ENCODE data around the gene UBTF.

UBTF gene

GRCh38 chr17:44200478-44201155 lies 18.9 kb downstream of the UBTF start:
- Histone ChIP-seq H3K27ac (ENCODE audit: low read depth, low read length) (peak overlapping the region; percentile 94), H3K4me2 (ENCODE audit: low read length) (peak overlapping the region; percentile 85), H3K27me3 (ENCODE audit: control insufficient read depth, low read length) (no peaks in the 10 kb centered on the region), H3K36me3 (ENCODE audit: control insufficient read depth, low read length) (peaks cover 28% of the 10 kb centered on the region), H3K9me2 (replicated peaks; ENCODE audit: control insufficient read depth, low read length) (no peaks in the 10 kb centered on the region), H3K4me3 (ENCODE audit: low read length) (peak overlapping the region; percentile 82), H3K4me1 (ENCODE audit: control insufficient read depth, low read length) (peaks cover 55% of the 10 kb centered on the region), H3K79me2 (ENCODE audit: control insufficient read depth, low read length) (peaks cover 25% of the 10 kb centered on the region), H4K20me1 (ENCODE audit: control insufficient read depth, insufficient read depth, low read depth, low read length) (no peaks in the 10 kb centered on the region), H3K9me3 (ENCODE audit: control insufficient read depth, insufficient read depth, low read length) (no peaks in the 10 kb centered on the region), H3F3A (ENCODE audit: control insufficient read depth, insufficient read depth) (peaks cover 33% of the 10 kb centered on the region)
- no peak for TF ChIP-seq EZH2phosphoT487 (IDR thresholded peaks at IDR 0.05; ENCODE audit: borderline replicate concordance, low read length)
- TF ChIP-seq CTCF (IDR thresholded peaks at IDR 0.05; ENCODE audit: low read depth, low read length, poor library complexity, severe bottlenecking) = no peak

DNA sequence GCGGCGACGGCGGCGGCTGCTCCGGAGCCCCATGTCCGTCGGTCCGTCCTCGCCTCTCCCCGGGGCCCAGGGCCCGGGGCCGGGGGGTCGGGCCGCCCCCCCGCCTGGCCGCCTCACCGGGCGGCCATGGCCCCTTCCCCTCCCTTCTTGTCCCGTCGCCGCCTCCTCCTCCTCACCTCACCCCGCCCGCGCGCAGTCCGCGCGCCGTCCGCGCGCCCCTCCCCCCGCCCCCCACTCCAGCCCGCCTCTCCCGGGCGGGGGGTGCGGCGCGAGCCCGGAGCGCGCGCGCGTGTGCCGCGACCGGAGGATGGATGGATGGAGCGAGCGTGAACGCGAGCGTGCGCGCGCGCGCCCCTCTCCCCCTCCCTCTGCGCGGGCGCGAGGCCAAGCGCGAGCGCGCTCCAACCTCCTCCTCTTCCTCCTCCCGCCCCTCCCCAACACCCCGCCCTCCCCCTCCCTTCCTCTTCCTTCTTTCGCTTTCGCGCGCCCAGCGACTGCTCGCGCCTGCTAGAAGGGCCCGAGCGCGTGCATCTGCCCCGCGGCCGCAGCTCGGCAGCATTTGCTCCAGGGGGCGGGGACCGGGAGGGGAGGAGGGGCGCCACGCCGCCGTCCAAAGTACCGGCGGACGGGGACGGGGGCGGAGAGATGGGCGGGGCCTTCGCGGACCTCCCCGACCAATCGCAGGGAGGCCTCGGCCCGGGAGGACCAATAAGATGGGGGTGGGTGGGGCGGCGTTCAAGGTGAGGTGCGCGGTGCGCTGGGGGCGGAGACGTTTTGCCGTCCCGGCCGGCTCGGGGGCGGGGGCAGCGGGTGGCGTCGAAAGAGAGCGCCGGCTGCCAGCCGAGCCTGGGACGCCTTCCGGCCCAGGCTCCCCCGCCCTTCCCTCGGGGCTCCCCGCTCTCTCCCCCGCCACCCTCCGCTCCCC lies 19.7 kb downstream of the UBTF start, which contains the start of gene ATXN7L3:
Gene ATXN7L3 (minus strand): TSS at position 332 of the 925 bp plus-strand sequence. CDS start 1,814 bp downstream, outside the sequence.
- Histone ChIP-seq H3K4me3 (ENCODE audit: low read length) (peak within 1 kb of the TSS; percentile 96), H3K36me3 (ENCODE audit: control insufficient read depth, low read length) (peaks cover 36% of the 10 kb centered on the region), H3K4me1 (ENCODE audit: control insufficient read depth, low read length) (peaks cover 55% of the 10 kb centered on the region), H3K27me3 (ENCODE audit: control insufficient read depth, low read length) (no peaks in the 10 kb centered on the region), H3F3A (ENCODE audit: control insufficient read depth, insufficient read depth) (peaks cover 25% of the 10 kb centered on the region), H4K20me1 (ENCODE audit: control insufficient read depth, insufficient read depth, low read depth, low read length) (no peaks in the 10 kb centered on the region), H3K79me2 (ENCODE audit: control insufficient read depth, low read length) (peaks cover 25% of the 10 kb centered on the region), H3K9me2 (replicated peaks; ENCODE audit: control insufficient read depth, low read length) (no peaks in the 10 kb centered on the region), H3K27ac (ENCODE audit: low read depth, low read length) (peak within 1 kb of the TSS; percentile 94), H3K9me3 (ENCODE audit: control insufficient read depth, insufficient read depth, low read length) (no peaks in the 10 kb centered on the region), H3K4me2 (ENCODE audit: low read length) (peak within 1 kb of the TSS; percentile 98)
- TF ChIP-seq EZH2phosphoT487 (IDR thresholded peaks at IDR 0.05; ENCODE audit: borderline replicate concordance, low read length) = no peak
- no peak for TF ChIP-seq CTCF (IDR thresholded peaks at IDR 0.05; ENCODE audit: low read depth, low read length, poor library complexity, severe bottlenecking)

DNA sequence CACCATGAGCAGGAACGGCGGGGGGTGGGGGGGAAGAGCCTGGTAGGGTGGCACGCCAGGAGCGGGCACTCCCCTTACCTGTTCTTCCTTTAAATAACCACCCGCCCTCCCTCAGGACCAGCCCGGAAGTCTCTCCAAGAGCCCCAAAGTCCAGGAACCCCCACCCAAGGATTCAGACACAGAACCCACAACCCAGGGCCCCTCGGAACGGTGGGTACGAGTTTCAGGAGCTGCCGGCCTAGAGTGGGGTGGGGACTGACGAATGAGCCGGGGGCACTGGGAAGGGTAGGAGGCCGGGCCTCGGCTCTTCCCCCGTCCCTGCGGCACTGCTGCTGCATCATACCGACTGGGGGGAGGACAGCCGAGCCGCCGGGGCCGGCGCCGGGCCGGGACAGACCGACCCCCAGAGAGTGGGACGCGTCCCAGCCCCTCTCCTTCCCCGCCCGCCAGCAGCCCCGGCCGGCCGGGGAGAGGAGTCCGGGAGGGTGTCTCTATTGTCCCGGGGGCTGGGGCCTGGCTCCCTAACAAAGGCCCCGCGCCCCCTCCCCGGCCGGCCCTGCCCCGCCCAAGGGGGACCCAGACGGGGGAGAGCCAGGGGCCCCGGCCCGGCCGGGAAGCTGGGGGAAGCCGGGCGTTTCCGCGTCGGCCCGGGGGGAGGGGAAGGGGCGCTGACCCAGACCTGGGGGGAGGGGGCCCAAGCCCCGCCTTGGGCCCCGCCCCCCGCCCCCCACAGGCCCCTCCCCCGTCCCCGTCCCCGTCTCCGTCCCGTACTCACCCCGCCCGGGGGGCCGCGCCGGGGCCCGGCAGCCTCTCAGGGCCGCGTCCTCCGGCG lies 20.5 kb downstream of the UBTF start:
- no peaks in the 10 kb centered on the region for H4K20me1 ChIP-seq (ENCODE audit: control insufficient read depth, insufficient read depth, low read depth, low read length)
- peak overlapping the region; percentile 96 for H3K4me3 ChIP-seq (ENCODE audit: low read length)
- H3K4me1 ChIP-seq (ENCODE audit: control insufficient read depth, low read length) = peaks cover 48% of the 10 kb centered on the region
- peaks cover 44% of the 10 kb centered on the region for H3K36me3 ChIP-seq (ENCODE audit: control insufficient read depth, low read length)
- no peaks in the 10 kb centered on the region for H3K27me3 ChIP-seq (ENCODE audit: control insufficient read depth, low read length)
- peaks cover 17% of the 10 kb centered on the region for H3F3A ChIP-seq (ENCODE audit: control insufficient read depth, insufficient read depth)
- no peak for TF ChIP-seq EZH2phosphoT487 (IDR thresholded peaks at IDR 0.05; ENCODE audit: borderline replicate concordance, low read length)
- TF ChIP-seq CTCF (IDR thresholded peaks at IDR 0.05; ENCODE audit: low read depth, low read length, poor library complexity, severe bottlenecking) = no peak
- peak overlapping the region; percentile 98 for H3K4me2 ChIP-seq (ENCODE audit: low read length)
- H3K79me2 ChIP-seq (ENCODE audit: control insufficient read depth, low read length) = peaks cover 25% of the 10 kb centered on the region
- no peaks in the 10 kb centered on the region for H3K9me2 ChIP-seq (replicated peaks; ENCODE audit: control insufficient read depth, low read length)
- H3K27ac ChIP-seq (ENCODE audit: low read depth, low read length) = peak overlapping the region; percentile 94
- no peaks in the 10 kb centered on the region for H3K9me3 ChIP-seq (ENCODE audit: control insufficient read depth, insufficient read depth, low read length)
